Measurements from ENCODE around the gene FAM83E.
"Not testable (repeated sequence)": the region's sequence is repeated elsewhere in the genome, so short reads cannot be mapped to it uniquely, and the experiment has no call there.

FAM83E gene

GRCh38 chr19:48614436-48615230, at the start of gene FAM83E:
Gene FAM83E, minus strand, starts transcription at chr19:48615076. Its CDS starts 1,704 bp downstream, at chr19:48613372.
- peak; percentile 61 for DNase-seq

DNA sequence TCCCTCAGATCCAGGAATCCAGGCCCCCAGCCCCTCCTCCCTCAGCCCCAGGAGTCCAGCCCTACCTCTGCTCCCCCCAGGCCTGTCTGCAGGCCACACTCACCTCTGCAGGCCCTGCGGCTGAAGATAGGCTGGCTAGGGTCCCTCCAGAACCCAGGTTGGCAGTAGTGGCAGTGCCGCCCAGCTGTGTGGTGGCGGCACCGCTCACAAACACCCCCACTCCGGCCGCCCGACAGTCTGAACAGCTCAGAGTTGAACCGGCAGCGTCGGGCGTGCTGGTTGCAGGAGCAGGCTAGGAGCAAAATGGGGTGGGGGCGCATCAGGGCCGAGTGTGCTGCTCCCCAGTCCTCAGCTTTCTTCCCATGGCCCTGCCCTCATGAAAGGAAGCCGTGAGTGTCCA, 49.6 kb upstream of the FAM83E start:
- no peak for DNase-seq

DNA sequence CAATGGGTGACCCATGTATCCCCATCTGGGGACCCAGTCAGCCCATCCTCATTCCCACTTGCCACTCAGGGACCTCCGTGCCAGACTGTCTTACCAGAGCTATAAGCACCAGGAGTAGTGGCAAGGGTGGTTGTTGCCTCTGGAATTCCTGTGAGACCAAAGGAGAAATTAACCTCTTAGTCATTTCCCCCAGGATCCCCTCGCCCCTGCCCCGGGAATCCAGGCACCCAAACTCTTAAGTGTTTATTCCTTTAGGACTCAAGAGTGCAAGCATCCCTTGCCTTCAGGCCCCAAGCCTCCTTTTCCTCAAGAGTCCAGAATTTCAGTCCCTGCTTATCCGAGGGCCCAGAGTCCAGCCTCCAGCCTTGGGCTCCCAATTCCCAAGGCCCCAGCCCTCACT, 48.8 kb upstream of the FAM83E start:
- DNase-seq, result no peak

DNA sequence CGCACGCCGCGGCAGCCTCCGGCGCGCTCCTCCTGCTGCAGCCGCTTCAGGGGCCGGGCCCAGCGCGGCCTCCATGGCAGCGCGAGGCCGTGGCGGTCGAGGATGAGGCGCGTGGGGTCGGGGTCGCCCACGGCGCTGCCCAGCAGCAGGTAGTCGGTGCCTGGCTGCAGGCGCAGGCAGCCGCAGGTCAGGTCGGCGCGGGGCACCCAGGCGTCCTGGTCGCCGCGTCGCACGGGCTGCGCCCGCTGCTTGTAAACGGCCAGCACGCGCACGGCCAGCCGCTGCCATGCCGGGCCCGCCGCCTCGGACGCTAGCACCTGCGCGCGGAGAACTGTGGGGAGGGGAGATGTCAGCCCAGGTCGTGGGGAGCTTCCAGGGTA, 46.8 kb upstream of the FAM83E start:
- no peak for DNase-seq

DNA sequence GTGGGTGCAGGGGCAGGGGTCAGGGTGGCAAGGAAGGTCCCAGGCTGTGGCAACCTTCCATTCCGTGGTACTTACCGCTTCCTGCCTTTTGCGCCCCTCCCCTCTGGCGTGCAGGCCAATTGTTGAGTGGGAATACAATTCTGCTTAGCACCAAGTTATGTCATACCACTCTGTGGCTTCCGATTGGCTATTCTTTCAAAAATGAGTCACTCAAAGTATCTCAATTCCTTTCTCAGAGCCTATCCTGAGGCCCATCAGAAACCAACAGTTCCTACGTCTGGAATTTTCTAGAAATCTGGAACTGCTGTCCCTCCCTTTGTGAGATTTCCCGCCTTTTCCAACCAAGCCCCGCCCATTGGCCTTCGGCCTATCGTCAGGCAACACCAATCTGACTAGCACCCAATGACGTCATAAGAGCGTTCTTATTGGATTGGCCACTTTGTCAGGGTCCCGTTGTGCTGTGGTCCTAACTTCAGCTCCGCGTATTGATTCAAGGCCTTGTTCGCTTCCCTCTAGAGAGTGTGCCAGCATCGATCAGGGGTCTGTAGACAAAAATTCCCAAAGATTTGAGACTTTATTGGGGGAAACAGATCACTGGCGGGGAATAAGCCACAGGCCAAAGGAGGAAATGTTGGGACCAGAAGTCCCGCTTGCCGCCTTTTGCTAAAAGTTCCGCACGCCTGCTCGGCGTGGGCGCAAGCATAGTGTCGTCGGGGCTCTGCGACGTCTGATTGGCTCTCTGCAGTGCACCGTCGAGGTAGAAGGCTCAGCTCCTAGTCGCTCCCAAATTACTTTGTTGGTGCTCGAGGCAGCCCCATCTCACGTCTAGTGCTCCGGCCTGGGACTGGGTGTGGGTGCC, 46.2 kb upstream of the FAM83E start:
- peak; percentile 81 for DNase-seq

DNA sequence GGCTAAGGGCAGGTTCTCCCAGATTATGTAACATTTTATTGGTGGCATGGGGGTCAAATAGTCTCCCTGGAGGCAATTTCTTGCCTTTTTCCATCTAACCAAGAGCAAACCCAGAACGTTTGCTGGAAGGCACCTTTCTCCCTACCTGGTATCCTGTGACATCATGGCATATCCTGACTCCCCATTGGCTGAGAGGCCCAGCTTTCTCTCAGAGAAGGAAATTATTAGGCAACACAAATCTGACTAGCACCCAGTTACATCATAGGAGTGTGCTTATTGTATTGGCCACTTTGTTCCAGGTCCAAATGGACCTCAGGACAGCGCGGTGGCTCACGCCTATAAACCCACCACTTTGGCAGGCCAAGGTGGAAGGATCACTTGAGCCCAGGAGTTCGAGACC, 44.9 kb upstream of the FAM83E start:
- DNase-seq, result no peak

DNA sequence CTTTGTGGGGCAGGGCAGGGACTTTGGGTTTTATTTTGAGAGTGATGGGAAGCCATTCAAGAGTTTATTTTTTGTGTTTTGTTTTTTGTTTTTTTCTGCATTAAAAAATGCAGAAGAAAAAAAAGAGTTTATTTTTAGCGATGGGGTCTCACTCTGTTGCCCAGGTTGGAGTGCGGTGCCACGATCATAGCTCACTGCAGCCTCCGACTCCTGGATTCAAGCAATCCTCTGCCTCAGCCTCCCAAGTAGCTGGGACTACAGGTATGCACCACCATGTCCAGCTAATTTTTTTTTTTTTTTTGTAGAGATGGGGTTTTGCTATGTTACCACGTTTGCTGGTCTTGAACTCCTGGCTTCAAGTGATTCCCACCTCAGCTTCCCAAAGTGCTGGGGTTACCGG, 43.6 kb upstream of the FAM83E start:
- DNase-seq, result no peak

DNA sequence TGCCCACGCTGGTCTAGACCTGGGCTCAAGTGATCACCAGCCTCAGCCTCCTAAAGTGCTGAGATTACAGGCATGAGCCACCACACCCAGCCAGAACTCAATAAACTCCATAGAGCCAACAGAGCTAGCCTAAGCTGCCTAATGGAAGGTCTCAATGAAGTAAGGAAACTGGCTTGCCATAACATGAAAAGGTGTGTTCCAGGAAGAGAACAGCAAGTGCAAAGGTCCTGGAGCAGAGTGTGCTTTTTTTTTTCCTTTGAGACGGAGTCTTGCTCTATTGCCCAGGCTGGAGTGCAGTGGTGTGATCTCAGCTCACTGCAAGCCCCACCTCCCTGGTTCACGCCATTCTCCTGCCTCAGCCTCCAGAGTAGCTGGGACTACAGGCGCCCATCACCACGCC, 43.0 kb upstream of the FAM83E start:
- DNase-seq, result not testable (repeated sequence)

DNA sequence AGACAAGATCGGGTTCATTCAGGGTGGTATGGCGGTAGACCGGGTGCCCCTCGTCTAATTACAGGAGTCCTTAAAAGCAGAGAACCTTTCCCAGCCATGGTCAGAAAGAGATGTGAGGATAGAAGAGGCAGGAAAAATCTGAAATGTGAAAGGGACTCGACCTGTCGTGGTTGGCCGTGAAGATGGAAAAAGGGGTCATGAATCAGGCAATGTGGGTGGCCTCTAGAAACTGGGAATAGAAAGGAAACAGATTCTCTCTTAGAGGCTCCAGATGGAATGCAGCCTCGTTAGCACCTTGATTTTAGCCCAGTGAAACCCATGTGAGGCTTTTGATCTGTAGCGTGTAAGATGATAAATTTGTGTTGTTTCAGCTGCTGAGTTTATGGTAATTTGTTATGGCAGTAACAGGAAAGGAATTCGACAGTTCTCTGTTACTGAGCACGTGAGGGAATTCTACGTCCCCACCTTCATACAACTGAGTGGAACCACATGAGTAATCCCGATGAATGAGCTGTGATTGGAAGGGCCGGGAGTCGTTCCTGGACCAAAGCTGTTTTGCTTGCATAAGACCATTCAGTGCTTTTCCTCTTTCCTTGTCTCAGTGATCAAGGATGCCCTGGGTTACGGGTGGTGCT, 42.1 kb upstream of the FAM83E start:
- peak; percentile 49 for DNase-seq

- peak; percentile 92 for DNase-seq
Measured at GRCh38 chr19:48654299-48655059, 39.6 kb upstream of the FAM83E start.

DNA sequence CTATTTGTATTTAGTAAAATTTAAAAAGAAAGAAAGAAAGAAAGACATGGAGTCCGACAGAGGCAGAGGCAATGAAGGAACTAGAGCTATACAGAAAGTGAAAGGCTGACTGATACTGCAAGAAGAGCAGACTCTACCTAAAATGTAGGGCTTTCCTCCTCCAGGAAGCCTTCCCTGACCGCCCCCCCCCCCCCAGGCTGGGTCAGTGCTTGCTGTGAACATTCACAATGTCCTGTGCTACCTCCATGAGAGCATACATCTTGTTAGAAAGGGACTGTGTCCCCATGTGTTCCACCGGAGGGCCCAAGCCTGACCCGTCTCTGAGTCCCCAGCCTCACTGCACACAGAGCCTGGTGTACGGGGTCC, 36.8 kb upstream of the FAM83E start:
- DNase-seq, result no peak

DNA sequence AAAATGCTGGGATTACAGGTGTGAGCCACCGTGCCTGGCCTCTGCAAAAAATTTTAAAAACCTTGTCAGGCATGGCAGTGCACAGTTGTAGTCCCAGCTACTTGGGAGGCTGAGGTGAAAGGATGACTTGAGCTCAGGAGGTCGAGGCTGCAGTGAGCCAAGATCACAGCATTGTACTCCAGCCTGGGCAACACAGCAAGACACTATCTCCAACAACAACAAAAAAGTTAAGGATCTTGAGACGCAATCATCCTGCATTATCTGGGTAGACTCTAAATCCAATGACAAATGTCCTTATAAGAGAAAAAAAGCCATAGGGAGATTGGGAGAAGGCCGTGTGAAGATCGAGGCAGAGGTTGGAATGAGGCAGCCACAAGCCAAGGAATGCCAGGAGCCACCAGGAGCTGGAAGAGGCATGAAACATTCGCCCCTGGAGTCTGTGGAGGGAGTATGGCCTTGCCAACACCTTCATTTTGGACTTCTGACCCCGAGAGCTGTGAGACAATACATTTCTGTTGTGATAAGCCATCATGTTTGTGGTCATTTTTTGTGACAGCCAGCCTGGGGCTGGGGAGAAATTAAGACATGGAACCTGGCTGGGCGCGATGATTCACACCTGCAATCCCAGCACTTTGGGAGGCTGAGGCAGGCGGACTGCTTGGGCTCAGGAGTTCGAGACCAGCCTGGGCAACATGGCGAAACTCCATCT, 36.3 kb upstream of the FAM83E start:
- no peak for DNase-seq

DNA sequence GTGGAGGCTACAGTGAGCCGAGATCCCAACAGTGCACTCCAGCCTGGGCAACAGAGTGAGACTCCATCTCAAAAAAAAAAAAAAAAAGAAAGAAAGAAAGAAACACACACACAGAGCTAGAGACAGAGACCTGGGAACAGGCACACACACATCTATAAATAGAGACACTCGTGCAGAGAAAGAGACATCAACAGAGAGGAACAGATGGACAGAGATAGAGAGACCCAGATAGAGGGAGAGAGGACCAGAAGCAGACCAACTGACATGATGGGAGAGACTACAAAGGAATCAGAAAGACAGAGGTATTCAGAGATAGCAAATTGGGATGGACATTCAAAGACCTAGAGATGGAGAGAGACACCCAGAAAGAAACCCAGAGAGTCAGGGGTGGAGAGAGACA, 33.3 kb upstream of the FAM83E start:
- no peak for DNase-seq

DNA sequence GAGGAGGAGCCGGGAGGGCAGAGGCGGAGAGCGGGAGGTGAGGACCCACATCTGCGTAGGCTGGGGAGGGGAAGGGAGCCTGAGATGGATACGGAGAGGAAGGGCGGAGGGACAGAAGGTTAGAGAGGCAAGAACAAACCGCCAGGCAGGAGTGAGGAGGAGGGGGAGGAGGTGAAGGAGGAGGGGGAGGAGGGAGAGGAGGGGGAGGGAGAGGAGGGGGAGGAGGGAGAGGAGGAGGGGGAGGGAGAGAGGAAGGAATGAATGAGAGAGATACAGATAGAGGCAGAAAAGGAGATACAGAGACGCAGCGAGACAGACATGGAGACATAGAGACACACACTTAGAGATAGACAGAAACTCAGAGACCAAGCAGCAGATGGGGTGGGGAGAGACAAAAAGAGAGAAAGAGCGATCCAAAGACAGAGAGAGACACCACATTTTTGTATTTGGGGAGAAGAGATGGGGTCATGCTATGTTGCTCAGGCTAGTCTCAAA, 31.9 kb upstream of the FAM83E start:
- DNase-seq, result peak; percentile 96

DNA sequence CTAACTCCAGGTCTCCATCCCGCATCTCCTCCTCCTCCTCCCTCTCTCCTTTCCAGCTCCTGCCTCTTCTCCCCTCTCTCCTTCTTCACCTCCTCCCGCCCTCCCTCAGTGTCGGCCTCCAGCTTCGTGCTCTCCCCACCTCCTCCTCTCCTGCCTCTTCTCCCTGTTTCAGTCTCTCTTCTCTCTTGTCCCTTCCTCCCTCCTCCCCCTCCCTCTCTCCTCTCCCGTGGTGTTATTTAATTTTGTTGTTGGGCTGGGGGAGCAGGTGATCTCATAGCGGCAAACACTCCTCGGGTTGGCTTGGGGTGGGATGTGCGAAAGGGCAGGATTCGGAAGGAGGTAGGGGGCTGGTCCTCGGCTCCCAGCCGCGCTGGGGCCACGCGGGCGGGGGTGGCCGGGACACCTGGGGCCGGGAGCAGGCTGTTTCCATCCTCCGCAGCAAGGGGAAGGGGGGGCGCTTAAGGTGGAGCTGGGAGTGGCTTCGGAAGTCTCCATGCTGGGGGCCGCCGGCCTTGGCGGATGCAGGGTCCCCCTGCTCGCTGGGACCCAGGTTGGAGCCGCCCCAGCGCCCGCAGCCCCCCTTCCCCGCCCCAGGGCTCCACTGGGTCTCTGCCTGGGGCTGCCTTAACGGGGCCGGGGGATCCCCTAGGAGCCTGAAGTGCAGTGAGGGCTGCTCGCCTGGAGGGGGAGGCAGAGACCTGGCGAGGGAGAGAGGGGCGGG, 31.3 kb upstream of the FAM83E start, which contains the start of gene CA11:
Gene CA11, minus strand, starts transcription at position 187 of the 721 bp plus-strand sequence. CDS start 555 bp downstream, outside the sequence.
- peak; percentile 80 for DNase-seq

DNA sequence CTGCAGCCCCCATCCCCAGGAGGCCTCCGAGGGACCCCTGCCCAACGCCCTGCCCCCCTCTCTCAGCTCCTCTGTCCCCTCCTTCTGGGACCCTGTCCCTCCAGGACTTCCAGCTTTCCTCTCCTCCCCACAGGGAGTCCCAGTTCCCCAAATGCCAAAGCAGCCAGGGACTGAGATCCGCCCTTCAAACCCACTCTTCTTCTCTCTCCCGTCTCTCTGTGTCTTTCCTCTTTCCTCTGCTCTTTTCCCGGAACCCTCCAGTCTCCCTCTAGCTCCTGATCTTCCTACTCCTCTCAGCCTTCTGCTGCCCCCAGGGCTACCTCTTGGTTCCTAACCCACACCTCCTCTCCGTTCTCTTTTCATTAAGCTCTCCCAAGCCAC, 30.7 kb upstream of the FAM83E start:
- DNase-seq, result peak; percentile 80

GRCh38 chr19:48644839-48645619, 30.2 kb upstream of the FAM83E start:
- DNase-seq, result peak; percentile 94

DNA sequence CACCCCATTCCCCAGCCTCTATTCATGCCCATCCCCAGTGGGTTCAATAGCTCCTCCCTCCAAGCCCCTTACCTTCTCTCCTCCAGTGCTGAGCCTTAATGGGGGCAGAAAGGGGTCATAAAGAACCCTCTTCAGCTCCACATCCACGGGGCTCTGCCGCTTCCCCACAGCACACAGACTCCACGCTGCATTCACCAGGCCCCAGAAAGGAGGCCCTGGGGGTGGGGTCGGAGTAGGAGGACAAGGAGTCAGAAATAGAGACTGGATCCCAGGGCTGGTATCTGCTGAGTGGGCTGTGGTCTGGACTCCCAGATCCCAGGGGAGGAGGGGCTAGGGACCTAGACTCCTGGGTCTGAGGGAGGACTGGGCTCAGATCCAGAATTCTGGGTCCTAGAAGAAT, 29.5 kb upstream of the FAM83E start:
- DNase-seq, result no peak

DNA sequence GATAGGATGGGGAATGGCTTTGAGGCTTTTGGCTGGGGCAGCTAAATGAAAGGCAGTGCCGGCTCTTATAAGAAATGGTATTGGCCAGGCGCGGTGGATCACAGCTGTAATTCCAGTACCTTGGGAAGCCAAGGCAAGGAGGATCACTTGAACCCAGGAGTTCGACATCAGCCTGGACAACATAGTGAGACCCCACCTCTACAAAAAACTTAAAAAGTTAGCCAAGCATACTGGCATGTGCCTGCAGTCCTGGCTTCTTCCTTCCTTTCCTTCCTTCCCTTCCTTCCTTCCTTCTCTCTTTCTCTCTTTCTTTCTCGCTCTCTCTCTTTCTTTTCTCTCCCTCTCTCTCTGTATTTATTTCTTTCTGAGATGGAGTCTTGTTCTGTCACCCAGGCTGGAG, 28.0 kb upstream of the FAM83E start:
- DNase-seq, result no peak

GRCh38 chr19:48641850-48642249, 27.0 kb upstream of the FAM83E start:
- no peak for DNase-seq
